IgD-negative memory B cell (primary cell): Measurements from ENCODE around the gene CERT1. TPM values are rescaled to one million over a fixed set of nuclear protein-coding genes. Genes with fewer than 3 reads are reported as not detected.

Experiments used
- H3K27ac Mint-ChIP-seq, 3 donors: one replicate each; pipeline ENCODE4 v1.8.0; 2020 to 2022; ENCODE audit warnings: mild to moderate bottlenecking in 3 of 3, mixed read lengths in 3 of 3, moderate library complexity in 1 of 3
- H3K27me3 Mint-ChIP-seq: one replicate; pipeline ENCODE4 v1.8.0; 2021; ENCODE audit warnings: mixed read lengths
- H3K36me3 Mint-ChIP-seq: one replicate; pipeline ENCODE4 v1.8.0; 2020; ENCODE audit warnings: mild to moderate bottlenecking, mixed read lengths
- H3K4me1 Mint-ChIP-seq, 3 donors: one replicate each; pipeline ENCODE4 v1.8.0; 2020 to 2022; ENCODE audit warnings: mixed read lengths in 3 of 3, mild to moderate bottlenecking in 1 of 3
- H3K4me3 Mint-ChIP-seq, 4 donors: one replicate each; pipeline ENCODE4 v1.8.0; 2020 to 2022; ENCODE audit warnings: mild to moderate bottlenecking in 4 of 4, mixed read lengths in 4 of 4, moderate library complexity in 3 of 4
- H3K9me3 Mint-ChIP-seq, 3 donors: one replicate each; pipeline ENCODE4 v1.8.0; 2020 to 2021; ENCODE audit warnings: mixed read lengths in 3 of 3, mild to moderate bottlenecking in 1 of 3
- polyA plus RNA-seq: library from polyadenylated mRNA; unstranded; fragments of 300-500 nt; fragmentation: Illumina TruSeq; gene quantifications from one replicate; pipeline ENCODE4 v1.2.3, GENCODE V29; 2021

CERT1 gene
- polyA plus RNA-seq, 1 donor from 2014 or later, result 17.7 TPM

DNA sequence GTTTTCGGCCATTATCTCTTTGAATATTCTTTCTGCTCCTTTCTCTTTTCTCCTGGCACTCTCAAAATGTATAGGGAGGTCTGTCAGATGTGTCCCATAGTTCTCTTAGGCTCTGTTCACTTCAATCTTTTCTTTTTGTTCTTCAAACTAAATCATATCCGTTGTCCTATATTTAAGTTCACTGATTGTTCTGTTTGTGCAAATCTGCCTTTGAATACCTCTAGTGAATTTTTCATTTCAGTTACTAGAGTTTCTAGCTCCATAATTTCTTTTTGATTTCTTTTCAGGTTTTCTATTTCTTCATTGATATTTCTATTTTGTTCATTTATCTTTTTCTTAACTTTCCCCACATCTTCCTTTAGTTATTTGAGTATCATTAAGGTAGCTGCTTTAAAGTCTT, 65.4 kb downstream of the CERT1 start:
- Mint-ChIP-seq H3K9me3 (peaks cover 0 to 16% (median 14%) of the 10 kb centered on the region in 3 donors), H3K27me3 (no peaks in the 10 kb centered on the region), H3K36me3 (peaks cover 34% of the 10 kb centered on the region), H3K27ac (peak overlapping the region in 1 of 3 donors; percentile 41), H3K4me3 (no peak overlapping the region), H3K4me1 (peaks cover 2 to 10% (median 3%) of the 10 kb centered on the region in 3 donors)

GRCh38 chr5:75441560-75441959, 69.9 kb downstream of the CERT1 start:
- Mint-ChIP-seq H3K4me1 (peaks cover 3 to 17% (median 5%) of the 10 kb centered on the region in 3 donors), H3K36me3 (peaks cover 17% of the 10 kb centered on the region), H3K27me3 (no peaks in the 10 kb centered on the region), H3K9me3 (peaks cover 0 to 10% (median 10%) of the 10 kb centered on the region in 3 donors), H3K27ac (no peak overlapping the region), H3K4me3 (no peak overlapping the region)

DNA sequence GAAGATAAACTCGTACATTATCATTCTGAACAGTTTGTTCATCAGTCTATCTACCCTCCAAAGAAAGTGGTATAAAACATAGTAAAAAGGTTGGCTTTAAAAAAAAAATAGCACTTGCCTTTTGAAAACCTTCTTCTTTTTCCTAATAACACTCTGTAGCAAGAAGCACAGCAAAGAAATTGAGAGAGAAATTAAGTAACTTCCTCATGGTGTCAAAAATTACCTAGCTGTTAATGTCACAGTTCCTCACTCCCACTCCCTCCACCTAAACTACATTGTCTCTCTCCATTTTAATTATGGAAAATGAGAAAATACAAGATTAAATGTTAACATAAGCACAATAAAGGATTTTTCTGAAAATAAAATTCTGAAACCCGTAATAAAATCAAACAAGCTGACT, 72.2 kb downstream of the CERT1 start:
- H3K27me3 Mint-ChIP-seq, result no peaks in the 10 kb centered on the region
- H3K4me1 Mint-ChIP-seq, result peaks cover 5 to 27% (median 5%) of the 10 kb centered on the region in 3 donors
- H3K9me3 Mint-ChIP-seq, result peaks cover 0 to 5% (median 3%) of the 10 kb centered on the region in 3 donors
- no peak overlapping the region for H3K27ac Mint-ChIP-seq
- H3K36me3 Mint-ChIP-seq, result peaks cover 16% of the 10 kb centered on the region
- H3K4me3 Mint-ChIP-seq, result no peak overlapping the region

DNA sequence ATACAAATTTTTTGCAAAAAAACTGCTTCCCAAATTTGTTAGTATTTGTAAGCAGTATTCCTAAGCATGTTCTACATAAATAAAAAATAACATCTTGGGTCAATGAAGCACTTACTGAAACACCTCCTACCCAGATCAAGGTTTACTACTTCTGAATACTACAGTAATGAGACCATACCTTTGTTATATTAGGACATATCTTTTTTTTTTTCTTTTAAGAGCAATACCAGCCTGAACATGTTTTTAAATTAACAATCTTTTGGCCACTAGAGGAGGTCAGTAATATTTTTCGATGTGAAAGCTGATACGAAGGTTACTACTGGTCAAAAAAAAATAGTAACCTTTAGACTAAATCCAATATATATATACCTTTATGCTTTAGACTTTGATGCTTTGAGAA, 72.7 kb downstream of the CERT1 start:
- Mint-ChIP-seq H3K4me3 (no peak overlapping the region), H3K9me3 (peaks cover 0 to 5% (median 3%) of the 10 kb centered on the region in 3 donors), H3K36me3 (peaks cover 14% of the 10 kb centered on the region), H3K4me1 (peaks cover 3 to 27% (median 5%) of the 10 kb centered on the region in 3 donors), H3K27me3 (no peaks in the 10 kb centered on the region), H3K27ac (no peak overlapping the region)

- Mint-ChIP-seq H3K36me3 (peaks cover 5% of the 10 kb centered on the region), H3K4me3 (no peak overlapping the region), H3K27me3 (no peaks in the 10 kb centered on the region), H3K9me3 (no peaks in the 10 kb centered on the region), H3K27ac (peak overlapping the region in 2 of 3 donors; percentile 48 to 54), H3K4me1 (peaks cover 3 to 13% (median 4%) of the 10 kb centered on the region in 3 donors)
Observed at GRCh38 chr5:75435096-75435495, 76.3 kb downstream of the CERT1 start.

- peaks cover 5% of the 10 kb centered on the region for H3K36me3 Mint-ChIP-seq
- peak overlapping the region in 1 of 3 donors; percentile 54 for H3K27ac Mint-ChIP-seq
- H3K4me1 Mint-ChIP-seq, result peaks cover 1 to 16% (median 4%) of the 10 kb centered on the region in 3 donors
Observed at GRCh38 chr5:75433814-75434506, 77.5 kb downstream of the CERT1 start.

DNA sequence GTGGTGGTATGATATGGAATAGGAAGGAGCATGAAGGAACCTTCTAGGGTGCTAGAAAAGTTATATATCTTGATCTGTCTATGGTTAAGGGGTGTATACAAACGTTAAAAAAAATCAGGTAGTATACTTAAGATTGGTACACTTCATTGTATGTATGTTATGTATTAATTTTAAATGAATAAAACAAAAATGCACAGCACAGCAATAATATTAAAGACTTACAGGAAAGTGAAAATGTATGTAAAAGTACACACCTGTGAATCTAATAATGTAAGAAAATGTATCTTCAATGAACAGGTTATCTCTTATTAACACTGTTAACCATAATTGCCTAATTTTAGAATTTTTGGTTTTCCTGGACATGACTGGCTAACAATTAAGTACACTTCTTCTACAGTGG, 97.2 kb downstream of the CERT1 start:
- Mint-ChIP-seq H3K27ac (no peak overlapping the region), H3K9me3 (no peaks in the 10 kb centered on the region), H3K27me3 (no peaks in the 10 kb centered on the region), H3K36me3 (peaks cover 15% of the 10 kb centered on the region), H3K4me3 (no peak overlapping the region), H3K4me1 (no peaks in the 10 kb centered on the region)

More at GRCh38 chr5:75433814-75434506, 77.5 kb downstream of the CERT1 start:
- no peaks in the 10 kb centered on the region for H3K9me3 Mint-ChIP-seq
- H3K27me3 Mint-ChIP-seq, result no peaks in the 10 kb centered on the region
- no peak overlapping the region for H3K4me3 Mint-ChIP-seq

DNA sequence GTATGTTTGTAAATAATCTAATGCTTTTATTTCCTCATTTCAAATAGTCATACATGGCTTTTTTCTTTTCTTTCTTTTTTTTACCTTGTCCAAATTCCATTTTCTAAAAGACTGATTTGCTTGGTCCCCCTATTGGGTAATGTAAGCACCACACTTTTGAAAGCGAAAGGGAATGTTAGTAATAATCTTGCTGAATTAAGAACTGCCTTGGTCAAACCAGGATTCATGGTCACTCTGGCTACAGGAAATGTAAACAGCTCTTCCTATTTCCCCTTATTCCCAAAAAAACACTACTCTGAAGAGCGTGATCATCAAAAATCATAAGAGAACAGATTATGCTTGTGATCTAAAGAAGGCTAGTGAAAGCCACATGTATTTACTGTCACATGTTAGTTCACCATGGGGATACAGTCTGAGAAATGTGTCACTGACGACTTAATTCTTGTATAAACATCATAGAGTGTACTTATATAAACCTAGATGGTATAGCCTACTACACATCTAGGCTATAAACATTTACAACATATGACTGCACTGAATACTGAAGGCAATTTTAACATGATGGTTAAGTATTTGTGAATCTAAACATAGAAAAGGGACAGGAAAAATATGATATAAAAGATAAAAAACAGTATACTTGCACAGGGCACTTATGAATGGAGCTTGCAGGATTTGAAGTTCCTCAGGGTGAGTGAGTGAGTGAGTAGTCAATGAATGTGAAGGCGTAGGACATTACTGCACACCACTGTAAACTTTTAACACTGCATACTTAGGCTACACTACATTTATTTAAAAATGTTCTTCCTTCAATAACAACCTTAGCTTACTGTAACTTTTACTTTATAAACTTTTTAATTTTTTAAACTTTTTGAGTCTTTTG, 99.1 kb downstream of the CERT1 start:
- Mint-ChIP-seq H3K27me3 (no peaks in the 10 kb centered on the region), H3K4me3 (no peak overlapping the region), H3K36me3 (peaks cover 10% of the 10 kb centered on the region), H3K27ac (peak overlapping the region in 1 of 3 donors; percentile 39), H3K9me3 (no peaks in the 10 kb centered on the region), H3K4me1 (no peaks in the 10 kb centered on the region)

- Mint-ChIP-seq H3K27ac (no peak overlapping the region), H3K36me3 (peaks cover 7% of the 10 kb centered on the region), H3K9me3 (no peaks in the 10 kb centered on the region), H3K27me3 (no peaks in the 10 kb centered on the region), H3K4me3 (no peak overlapping the region), H3K4me1 (no peaks in the 10 kb centered on the region)
Observed at GRCh38 chr5:75405296-75405695, 106.1 kb downstream of the CERT1 start.

DNA sequence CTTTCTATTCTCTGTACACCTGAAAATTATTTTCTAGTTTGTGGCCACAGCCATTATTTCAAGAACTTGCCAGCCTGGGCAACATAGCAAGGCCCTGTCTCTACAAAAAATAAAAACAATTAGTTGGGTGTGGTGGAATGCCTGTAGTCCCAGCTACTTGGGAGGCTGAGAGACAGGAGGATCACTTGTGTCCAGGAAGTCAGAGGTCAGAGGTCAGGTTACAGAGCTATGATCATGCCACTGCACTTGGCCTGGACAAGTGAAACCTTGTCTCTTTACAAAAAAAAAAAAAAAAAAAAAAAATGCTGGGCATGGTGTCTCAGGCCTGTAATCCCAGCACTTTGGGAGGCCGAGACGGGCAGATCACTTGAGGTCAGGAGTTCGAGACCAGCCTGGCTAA, 116.2 kb downstream of the CERT1 start:
- Mint-ChIP-seq H3K27me3 (no peaks in the 10 kb centered on the region), H3K9me3 (no peaks in the 10 kb centered on the region), H3K27ac (peak overlapping the region in 1 of 3 donors; percentile 59), H3K4me3 (no peak overlapping the region), H3K36me3 (peaks cover 6% of the 10 kb centered on the region), H3K4me1 (peaks cover 0 to 3% (median 0%) of the 10 kb centered on the region in 3 donors)

DNA sequence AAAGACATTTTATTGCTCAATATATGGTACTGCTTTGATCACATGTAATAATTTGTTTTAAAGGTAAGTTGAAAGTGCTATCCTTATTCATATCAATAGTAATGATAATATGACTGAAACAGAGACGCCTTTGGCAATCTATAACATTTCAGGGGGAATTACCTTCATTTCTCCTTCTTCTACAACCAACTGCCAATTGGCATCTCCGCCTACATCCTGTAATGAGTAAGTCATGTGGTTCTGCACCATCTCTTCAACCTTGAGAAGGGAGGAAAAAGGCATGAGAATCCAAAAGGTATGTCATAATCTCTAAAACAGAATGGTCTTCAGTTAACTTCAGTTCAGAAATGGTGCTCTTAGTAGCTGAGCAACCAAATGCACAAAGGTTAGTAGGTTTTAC, 122.0 kb downstream of the CERT1 start:
- no peaks in the 10 kb centered on the region for H3K27me3 Mint-ChIP-seq
- H3K9me3 Mint-ChIP-seq, result no peaks in the 10 kb centered on the region
- H3K4me1 Mint-ChIP-seq, result no peaks in the 10 kb centered on the region
- peaks cover 6% of the 10 kb centered on the region for H3K36me3 Mint-ChIP-seq
- no peak overlapping the region for H3K27ac Mint-ChIP-seq
- no peak overlapping the region for H3K4me3 Mint-ChIP-seq

DNA sequence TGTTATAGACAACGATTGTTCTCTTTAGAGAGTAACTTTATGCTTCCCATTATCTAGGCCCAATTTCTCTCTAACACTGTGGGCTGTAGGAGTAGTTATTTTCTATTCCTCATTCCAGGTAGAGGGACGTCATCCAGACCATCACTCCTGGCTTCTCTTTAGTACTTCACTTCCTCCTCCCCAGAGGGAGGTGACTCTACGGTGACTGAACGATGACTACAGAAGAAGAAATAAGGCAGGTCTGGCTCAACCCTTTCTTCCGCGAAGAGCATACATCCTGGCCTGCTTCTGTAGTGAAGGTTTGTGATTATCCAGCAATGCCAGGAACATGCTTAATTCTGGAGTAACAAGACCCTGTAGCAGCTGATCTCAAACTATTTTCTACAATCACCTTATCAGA, 123.6 kb downstream of the CERT1 start:
- Mint-ChIP-seq H3K9me3 (no peaks in the 10 kb centered on the region), H3K4me1 (no peaks in the 10 kb centered on the region), H3K27me3 (no peaks in the 10 kb centered on the region), H3K27ac (no peak overlapping the region), H3K4me3 (no peak overlapping the region), H3K36me3 (peaks cover 6% of the 10 kb centered on the region)

- Mint-ChIP-seq H3K27me3 (no peaks in the 10 kb centered on the region), H3K27ac (no peak overlapping the region), H3K9me3 (no peaks in the 10 kb centered on the region), H3K4me1 (no peaks in the 10 kb centered on the region), H3K4me3 (no peak overlapping the region), H3K36me3 (peaks cover 4% of the 10 kb centered on the region)
Observed at GRCh38 chr5:75384218-75384617, 127.2 kb downstream of the CERT1 start.

DNA sequence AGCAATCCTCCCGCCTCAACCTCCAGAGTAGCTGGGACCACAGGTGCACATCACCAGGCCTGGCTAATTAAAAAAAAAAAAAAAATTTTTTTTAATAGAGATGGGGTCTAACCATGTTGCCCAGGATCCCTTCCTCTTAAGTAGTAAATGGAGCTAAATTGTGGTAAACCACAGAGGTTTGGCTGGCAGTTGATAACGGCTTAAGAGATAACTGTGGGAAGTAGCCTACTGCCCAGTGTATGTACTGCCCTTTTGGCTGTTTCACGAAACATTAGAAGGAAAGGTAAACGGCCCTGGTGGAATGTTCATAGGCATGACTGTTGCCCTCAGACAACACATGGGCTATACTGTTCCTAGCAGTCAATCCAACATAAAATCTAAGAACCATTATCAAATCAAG, 130.0 kb downstream of the CERT1 start:
- no peaks in the 10 kb centered on the region for H3K4me1 Mint-ChIP-seq
- H3K27ac Mint-ChIP-seq, result no peak overlapping the region
- H3K27me3 Mint-ChIP-seq, result no peaks in the 10 kb centered on the region
- peaks cover under 1% of the 10 kb centered on the region for H3K36me3 Mint-ChIP-seq
- H3K9me3 Mint-ChIP-seq, result no peaks in the 10 kb centered on the region
- H3K4me3 Mint-ChIP-seq, result no peak overlapping the region

DNA sequence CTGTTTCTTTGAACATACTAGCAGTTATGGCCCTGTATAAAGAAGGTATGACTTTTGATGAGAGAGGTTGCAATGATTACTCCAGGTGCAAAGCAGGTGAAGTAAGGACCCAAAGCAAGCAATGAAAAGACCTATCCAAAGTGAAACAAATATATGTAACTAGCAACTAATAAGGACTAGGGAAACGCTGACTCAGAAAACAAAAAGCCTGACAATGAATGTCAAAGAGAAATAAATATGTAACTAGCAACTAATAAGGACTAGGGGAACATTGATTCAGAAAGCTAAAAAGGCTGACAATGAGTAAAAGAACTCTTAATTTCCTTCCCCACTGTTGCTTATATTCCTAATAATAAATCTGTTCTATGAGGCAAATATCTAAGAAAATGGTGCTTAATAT, 131.3 kb downstream of the CERT1 start:
- peaks cover 9% of the 10 kb centered on the region for H3K36me3 Mint-ChIP-seq
- no peak overlapping the region for H3K4me3 Mint-ChIP-seq
- H3K27ac Mint-ChIP-seq, result no peak overlapping the region
- no peaks in the 10 kb centered on the region for H3K4me1 Mint-ChIP-seq
- no peaks in the 10 kb centered on the region for H3K27me3 Mint-ChIP-seq
- H3K9me3 Mint-ChIP-seq, result no peaks in the 10 kb centered on the region
